GM12892 (cell line): Measurements from ENCODE around the gene MSANTD2. TPM values are rescaled to one million over a fixed set of nuclear protein-coding genes. Genes with fewer than 3 reads are reported as not detected.
A peak's percentile ranks its signal among the peaks of the same experiment; 100 is the strongest.

Experiments used
- DNase-seq: peaks from one replicate; pipeline ENCODE4 v3.0.0; 2011; ENCODE audit not compliant: insufficient read length
- FAIRE-seq: peaks from 2 replicates; lab custom pipeline; 2011; peaks lifted over from hg19 to GRCh38; lab: Jason Lieb, UNC
- POLR2A ChIP-seq: IDR thresholded peaks from 2 replicates; pipeline ENCODE4 v1.6.1; 2011; ENCODE audit warnings: low read depth, low read length, control low read depth
- POLR2AphosphoS5 ChIP-seq: IDR thresholded peaks from 2 replicates; pipeline ENCODE4 v1.6.1; 2011; ENCODE audit warnings: low read depth, low read length, control low read depth
- TAF1 ChIP-seq: IDR thresholded peaks from 2 replicates; pipeline ENCODE4 v1.6.1; 2011; ENCODE audit warnings: low read depth, mild to moderate bottlenecking, control low read depth, low read length, borderline replicate concordance
- polyA plus RNA-seq: library from polyadenylated mRNA; unstranded; fragments of >200 nt; gene quantifications from one replicate; pipeline ENCODE4 v1.2.1, GENCODE V29; 2012; ENCODE audit warnings: missing spikeins, inconsistent platforms; ENCODE audit not compliant: missing spikeins

Gene MSANTD2
- polyA plus RNA-seq: 5.6 TPM

- FAIRE-seq: peak; percentile 99
- TF ChIP-seq POLR2A (peak; percentile 98), TAF1 (peak; percentile 84), POLR2AphosphoS5 (peak; percentile 86)
- peak; percentile 61 for DNase-seq
Measured at GRCh38 chr11:124800226-124800929, at the start of gene MSANTD2. Gene MSANTD2 (minus strand): TSS chr11:124800406. CDS start chr11:124800380, 26 bp downstream.

GRCh38 chr11:124846070-124846673 lies 46.0 kb upstream of the MSANTD2 start:
- no peak for DNase-seq
- TF ChIP-seq TAF1 (no peak), POLR2A (no peak), POLR2AphosphoS5 (no peak)
- no peak for FAIRE-seq

- FAIRE-seq (no peak), DNase-seq (no peak)
- TF ChIP-seq POLR2AphosphoS5 (no peak), TAF1 (no peak), POLR2A (no peak)
Measured at GRCh38 chr11:124844664-124845079, 44.5 kb upstream of the MSANTD2 start.

- peak; percentile 73 for FAIRE-seq
- no peak for DNase-seq
- TF ChIP-seq POLR2A: no peak
- TF ChIP-seq POLR2AphosphoS5: no peak
- no peak for TF ChIP-seq TAF1
Measured at GRCh38 chr11:124843616-124843910, 43.4 kb upstream of the MSANTD2 start.

- FAIRE-seq (no peak), DNase-seq (no peak)
- no peak for TF ChIP-seq POLR2AphosphoS5
Measured at GRCh38 chr11:124842305-124842704, 42.1 kb upstream of the MSANTD2 start.

- TF ChIP-seq TAF1 (no peak), POLR2AphosphoS5 (no peak), POLR2A (no peak)
- no peak for FAIRE-seq
- no peak for DNase-seq
Measured at GRCh38 chr11:124841840-124842239, 41.6 kb upstream of the MSANTD2 start.

GRCh38 chr11:124841201-124841600 lies 41.0 kb upstream of the MSANTD2 start:
- TF ChIP-seq TAF1 (no peak), POLR2AphosphoS5 (no peak), POLR2A (no peak)
- FAIRE-seq (no peak), DNase-seq (no peak)

GRCh38 chr11:124840666-124841065 lies 40.5 kb upstream of the MSANTD2 start:
- TF ChIP-seq TAF1 (no peak), POLR2A (no peak), POLR2AphosphoS5 (no peak)
- DNase-seq (no peak), FAIRE-seq (no peak)

GRCh38 chr11:124839972-124840621 lies 39.9 kb upstream of the MSANTD2 start:
- no peak for DNase-seq
- no peak for FAIRE-seq
- no peak for TF ChIP-seq TAF1
- TF ChIP-seq POLR2AphosphoS5: no peak
- no peak for TF ChIP-seq POLR2A

GRCh38 chr11:124839128-124839971 lies 39.1 kb upstream of the MSANTD2 start:
- FAIRE-seq: no peak
- DNase-seq: no peak
- TF ChIP-seq TAF1: no peak
- no peak for TF ChIP-seq POLR2AphosphoS5
- TF ChIP-seq POLR2A: no peak

GRCh38 chr11:124838805-124839127 lies 38.6 kb upstream of the MSANTD2 start:
- no peak for TF ChIP-seq TAF1
- no peak for TF ChIP-seq POLR2AphosphoS5
- TF ChIP-seq POLR2A: no peak

More at GRCh38 chr11:124838805-124839127, 38.6 kb upstream of the MSANTD2 start:
- no peak for FAIRE-seq
- no peak for DNase-seq
